ENCODE measurements around the gene MBD3L2B.
"Not testable (repeated sequence)": the region's sequence is repeated elsewhere in the genome, so short reads cannot be mapped to it uniquely, and the experiment has no call there.

The MBD3L2B gene

GRCh38 chr19:7063339-7063738, 42.1 kb upstream of the MBD3L2B start:
- H3K4me3 ChIP-seq (ENCODE audit: low read length), result no peak overlapping the region
- H4K20me1 ChIP-seq (ENCODE audit: control insufficient read depth, insufficient read depth, low read depth, low read length), result no peaks in the 10 kb centered on the region
- H3K27me3 ChIP-seq (ENCODE audit: control insufficient read depth, low read length), result no peaks in the 10 kb centered on the region
- no peak overlapping the region for H3K4me2 ChIP-seq (ENCODE audit: low read length)
- no peak overlapping the region for H3K27ac ChIP-seq (ENCODE audit: low read depth, low read length)
- no peaks in the 10 kb centered on the region for H3K9me3 ChIP-seq (ENCODE audit: control insufficient read depth, insufficient read depth, low read length)
- peaks cover 3% of the 10 kb centered on the region for H3F3A ChIP-seq (ENCODE audit: control insufficient read depth, insufficient read depth)
- H3K79me2 ChIP-seq (ENCODE audit: control insufficient read depth, low read length), result no peaks in the 10 kb centered on the region
- no peaks in the 10 kb centered on the region for H3K36me3 ChIP-seq (ENCODE audit: control insufficient read depth, low read length)
- H3K4me1 ChIP-seq (ENCODE audit: control insufficient read depth, low read length), result peaks cover under 1% of the 10 kb centered on the region; the same call in 1 of the 2 replicates
- H3K9me2 ChIP-seq (replicated peaks; ENCODE audit: control insufficient read depth, low read length), result no peaks in the 10 kb centered on the region
- TF ChIP-seq CTCF (IDR thresholded peaks at IDR 0.05; ENCODE audit: low read depth, low read length, poor library complexity, severe bottlenecking) (no peak), EZH2phosphoT487 (IDR thresholded peaks at IDR 0.05; ENCODE audit: borderline replicate concordance, low read length) (no peak)

GRCh38 chr19:7059977-7060376, 38.7 kb upstream of the MBD3L2B start:
- not testable (repeated sequence) for H3K9me3 ChIP-seq (ENCODE audit: control insufficient read depth, insufficient read depth, low read length); H3K4me3 ChIP-seq (ENCODE audit: low read length); H3K79me2 ChIP-seq (ENCODE audit: control insufficient read depth, low read length); H3K4me1 ChIP-seq (ENCODE audit: control insufficient read depth, low read length); H3K27me3 ChIP-seq (ENCODE audit: control insufficient read depth, low read length); H3K27ac ChIP-seq (ENCODE audit: low read depth, low read length); H3F3A ChIP-seq (ENCODE audit: control insufficient read depth, insufficient read depth); H3K36me3 ChIP-seq (ENCODE audit: control insufficient read depth, low read length); H4K20me1 ChIP-seq (ENCODE audit: control insufficient read depth, insufficient read depth, low read depth, low read length); H3K9me2 ChIP-seq (replicated peaks; ENCODE audit: control insufficient read depth, low read length); H3K4me2 ChIP-seq (ENCODE audit: low read length)

GRCh38 chr19:7058576-7058975, 37.3 kb upstream of the MBD3L2B start, which contains the start of gene MBD3L3:
Gene MBD3L3, minus strand, starts transcription at chr19:7058676. Its CDS starts 71 bp downstream, at chr19:7058605.
- not testable (repeated sequence) for H3K27ac ChIP-seq (ENCODE audit: low read depth, low read length); H3K4me3 ChIP-seq (ENCODE audit: low read length); H3K36me3 ChIP-seq (ENCODE audit: control insufficient read depth, low read length); H3K9me3 ChIP-seq (ENCODE audit: control insufficient read depth, insufficient read depth, low read length); H4K20me1 ChIP-seq (ENCODE audit: control insufficient read depth, insufficient read depth, low read depth, low read length); H3K4me1 ChIP-seq (ENCODE audit: control insufficient read depth, low read length); H3K79me2 ChIP-seq (ENCODE audit: control insufficient read depth, low read length); H3K27me3 ChIP-seq (ENCODE audit: control insufficient read depth, low read length); H3K9me2 ChIP-seq (replicated peaks; ENCODE audit: control insufficient read depth, low read length); H3F3A ChIP-seq (ENCODE audit: control insufficient read depth, insufficient read depth); H3K4me2 ChIP-seq (ENCODE audit: low read length)

- H3K9me2 ChIP-seq (replicated peaks; ENCODE audit: control insufficient read depth, low read length); H4K20me1 ChIP-seq (ENCODE audit: control insufficient read depth, insufficient read depth, low read depth, low read length); H3K27me3 ChIP-seq (ENCODE audit: control insufficient read depth, low read length); H3K36me3 ChIP-seq (ENCODE audit: control insufficient read depth, low read length); H3K27ac ChIP-seq (ENCODE audit: low read depth, low read length); H3K4me3 ChIP-seq (ENCODE audit: low read length); H3K4me1 ChIP-seq (ENCODE audit: control insufficient read depth, low read length); H3F3A ChIP-seq (ENCODE audit: control insufficient read depth, insufficient read depth); H3K9me3 ChIP-seq (ENCODE audit: control insufficient read depth, insufficient read depth, low read length); H3K4me2 ChIP-seq (ENCODE audit: low read length); H3K79me2 ChIP-seq (ENCODE audit: control insufficient read depth, low read length): not testable (repeated sequence)
These were observed 35.1 kb upstream of the MBD3L2B start for GRCh38 chr19:7056371-7056770.

- not testable (repeated sequence) for H3K9me3 ChIP-seq (ENCODE audit: control insufficient read depth, insufficient read depth, low read length); H4K20me1 ChIP-seq (ENCODE audit: control insufficient read depth, insufficient read depth, low read depth, low read length); H3K9me2 ChIP-seq (replicated peaks; ENCODE audit: control insufficient read depth, low read length); H3K27ac ChIP-seq (ENCODE audit: low read depth, low read length); H3F3A ChIP-seq (ENCODE audit: control insufficient read depth, insufficient read depth); H3K27me3 ChIP-seq (ENCODE audit: control insufficient read depth, low read length); H3K4me3 ChIP-seq (ENCODE audit: low read length); H3K36me3 ChIP-seq (ENCODE audit: control insufficient read depth, low read length); H3K4me2 ChIP-seq (ENCODE audit: low read length); H3K79me2 ChIP-seq (ENCODE audit: control insufficient read depth, low read length); H3K4me1 ChIP-seq (ENCODE audit: control insufficient read depth, low read length)
These were observed 34.4 kb upstream of the MBD3L2B start for GRCh38 chr19:7055679-7056078.

- H3K9me3 ChIP-seq (ENCODE audit: control insufficient read depth, insufficient read depth, low read length); H3K36me3 ChIP-seq (ENCODE audit: control insufficient read depth, low read length); H3K27me3 ChIP-seq (ENCODE audit: control insufficient read depth, low read length); H3K9me2 ChIP-seq (replicated peaks; ENCODE audit: control insufficient read depth, low read length); H3K4me2 ChIP-seq (ENCODE audit: low read length); H3F3A ChIP-seq (ENCODE audit: control insufficient read depth, insufficient read depth); H3K27ac ChIP-seq (ENCODE audit: low read depth, low read length); H3K79me2 ChIP-seq (ENCODE audit: control insufficient read depth, low read length); H3K4me3 ChIP-seq (ENCODE audit: low read length); H4K20me1 ChIP-seq (ENCODE audit: control insufficient read depth, insufficient read depth, low read depth, low read length); H3K4me1 ChIP-seq (ENCODE audit: control insufficient read depth, low read length): not testable (repeated sequence)
These were observed 33.6 kb upstream of the MBD3L2B start for GRCh38 chr19:7054635-7055368.

- not testable (repeated sequence) for H4K20me1 ChIP-seq (ENCODE audit: control insufficient read depth, insufficient read depth, low read depth, low read length); H3K79me2 ChIP-seq (ENCODE audit: control insufficient read depth, low read length); H3K9me3 ChIP-seq (ENCODE audit: control insufficient read depth, insufficient read depth, low read length); H3K4me1 ChIP-seq (ENCODE audit: control insufficient read depth, low read length); H3K27me3 ChIP-seq (ENCODE audit: control insufficient read depth, low read length); H3K9me2 ChIP-seq (replicated peaks; ENCODE audit: control insufficient read depth, low read length); H3K27ac ChIP-seq (ENCODE audit: low read depth, low read length); H3K4me2 ChIP-seq (ENCODE audit: low read length); H3K4me3 ChIP-seq (ENCODE audit: low read length); H3K36me3 ChIP-seq (ENCODE audit: control insufficient read depth, low read length); H3F3A ChIP-seq (ENCODE audit: control insufficient read depth, insufficient read depth)
These were observed 31.7 kb upstream of the MBD3L2B start for GRCh38 chr19:7052896-7053295.
